Metanephros (tissue), 1 donor: Measurements from ENCODE around the gene OPN3. TPM values are rescaled to one million over a fixed set of nuclear protein-coding genes. Genes with fewer than 3 reads are reported as not detected.

Experiments used
- total RNA-seq: library from RNA; depleted of rRNA; stranded (reverse); fragments of >200 nt; gene quantifications from one replicate; pipeline ENCODE4 v1.2.3, GENCODE V29; 2014

The OPN3 gene, protein sequence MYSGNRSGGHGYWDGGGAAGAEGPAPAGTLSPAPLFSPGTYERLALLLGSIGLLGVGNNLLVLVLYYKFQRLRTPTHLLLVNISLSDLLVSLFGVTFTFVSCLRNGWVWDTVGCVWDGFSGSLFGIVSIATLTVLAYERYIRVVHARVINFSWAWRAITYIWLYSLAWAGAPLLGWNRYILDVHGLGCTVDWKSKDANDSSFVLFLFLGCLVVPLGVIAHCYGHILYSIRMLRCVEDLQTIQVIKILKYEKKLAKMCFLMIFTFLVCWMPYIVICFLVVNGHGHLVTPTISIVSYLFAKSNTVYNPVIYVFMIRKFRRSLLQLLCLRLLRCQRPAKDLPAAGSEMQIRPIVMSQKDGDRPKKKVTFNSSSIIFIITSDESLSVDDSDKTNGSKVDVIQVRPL
- 22.9 TPM for total RNA-seq

DNA sequence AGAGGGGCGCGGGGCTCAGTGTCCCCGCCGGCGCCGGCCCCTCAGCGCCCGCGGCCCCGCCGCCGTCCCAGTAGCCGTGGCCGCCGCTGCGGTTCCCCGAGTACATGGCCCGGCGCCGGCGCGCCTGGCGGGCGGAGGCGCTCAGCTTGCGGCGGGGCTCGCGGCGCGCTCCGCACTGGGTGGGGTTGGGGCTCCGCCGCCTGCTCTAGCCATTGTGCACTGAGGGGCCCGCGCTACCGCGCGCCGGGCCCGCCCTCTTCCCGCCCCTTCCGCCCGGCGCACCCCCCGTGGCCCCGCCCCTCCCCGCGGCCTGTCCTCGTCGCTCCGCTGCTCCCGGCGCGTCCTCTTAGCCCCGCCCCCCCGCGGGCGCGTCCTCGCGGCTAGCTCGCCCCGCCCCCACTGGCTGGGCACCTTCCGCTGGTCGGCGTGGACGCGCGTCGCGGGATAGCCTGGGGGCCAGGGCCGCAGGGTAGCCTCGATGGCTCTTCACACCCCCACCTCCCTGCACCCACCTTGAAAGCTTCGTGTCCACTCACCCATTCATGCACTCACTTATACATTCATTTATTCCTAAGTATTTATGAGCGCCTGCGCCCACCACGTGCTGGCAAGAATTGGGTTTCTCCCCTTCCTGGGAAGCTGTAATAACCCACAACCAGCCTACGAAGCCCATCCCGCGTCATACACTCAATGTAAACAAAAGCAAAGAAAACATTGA, at the start of gene OPN3, which contains the start of gene CHML:
Gene OPN3 (minus strand): TSS at position 221 of the 718 bp plus-strand sequence. CDS start 115 bp downstream, at position 106.
Gene CHML (minus strand): TSS at position 221 of the 718 bp plus-strand sequence. CDS start 4,603 bp downstream, outside the sequence.

DNA sequence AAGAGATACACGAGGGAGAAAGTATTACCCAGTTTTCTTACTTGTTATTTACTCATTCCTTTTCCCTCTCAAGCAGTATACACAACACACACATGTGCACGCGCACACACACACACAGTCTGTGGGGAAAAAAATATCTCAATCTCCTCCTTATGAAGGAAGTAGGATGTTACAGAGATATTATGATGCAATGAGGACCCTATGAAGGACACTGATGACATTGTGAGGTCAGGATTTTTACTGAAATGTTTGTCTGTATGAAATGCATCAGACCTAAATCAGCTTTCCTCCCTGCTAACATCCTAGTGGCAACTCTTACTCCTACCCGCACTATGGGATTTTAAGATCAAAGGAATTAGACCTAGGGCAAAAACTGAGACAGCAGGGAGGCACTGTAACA, 11.8 kb upstream of the OPN3 start, which contains the start of gene WDR64:
Gene WDR64 (plus strand): TSS at position 270 of the 400 bp plus-strand sequence. CDS start 204 bp downstream, outside the sequence.

Other genes starting within 250 kb of the OPN3 start
- gene FH, start 120.6 kb downstream of the OPN3 start, total RNA-seq: 67.3 TPM
- gene KMO, start 108.0 kb downstream of the OPN3 start, total RNA-seq: 7.8 TPM
- gene CHML, start within 50 bp of the OPN3 start, total RNA-seq: 24.2 TPM
- gene WDR64, start 11.9 kb upstream of the OPN3 start, total RNA-seq: not detected
- 4.1 TPM for gene EXO1, start 207.8 kb upstream of the OPN3 start, total RNA-seq